DOHH2 (cell line): ENCODE measurements around the gene MRPL12.
"Not testable (repeated sequence)": the region's sequence is repeated elsewhere in the genome, so short reads cannot be mapped to it uniquely, and the experiment has no call there.

Experiments used
- H3F3A ChIP-seq: fragments of 200-600 bp; sonication (generic), shearing (Covaris generic); 2 replicates; pipeline ENCODE4 v1.6.0; 2016; ENCODE audit warnings: antibody characterized with exemption, mild to moderate bottlenecking; ENCODE audit not compliant: control insufficient read depth, insufficient read depth
- H3K27ac ChIP-seq: fragments of 200-600 bp; sonication (generic); 2 replicates; pipeline ENCODE4 v1.5.1; 2014; ENCODE audit warnings: low read depth, mild to moderate bottlenecking, low read length, moderate library complexity
- H3K27me3 ChIP-seq: fragments of 200-600 bp; sonication (generic); 2 replicates; pipeline ENCODE4 v1.6.1; 2014; ENCODE audit warnings: mild to moderate bottlenecking, low read length, mixed read lengths; ENCODE audit not compliant: control insufficient read depth
- H3K36me3 ChIP-seq: fragments of 200-600 bp; sonication (generic); 2 replicates; pipeline ENCODE4 v1.6.1; 2014; ENCODE audit warnings: mild to moderate bottlenecking, low read length, moderate library complexity, mixed read lengths; ENCODE audit not compliant: control insufficient read depth
- H3K4me1 ChIP-seq: fragments of 200-600 bp; sonication (generic); 2 replicates; pipeline ENCODE4 v1.6.1; 2014; ENCODE audit warnings: mild to moderate bottlenecking, low read length, mixed read lengths; ENCODE audit not compliant: control insufficient read depth
- H3K4me2 ChIP-seq: fragments of 200-600 bp; sonication (generic); 2 replicates; pipeline ENCODE4 v1.6.0; 2014; ENCODE audit warnings: mild to moderate bottlenecking, low read length, moderate library complexity
- H3K4me3 ChIP-seq: fragments of 200-600 bp; sonication (generic); 2 replicates; pipeline ENCODE4 v1.5.1; 2014; ENCODE audit warnings: mild to moderate bottlenecking, low read length, mixed read lengths
- H3K79me2 ChIP-seq: fragments of 200-600 bp; sonication (generic); 2 replicates; pipeline ENCODE4 v1.6.1; 2014; ENCODE audit warnings: mild to moderate bottlenecking, low read length, mixed read lengths; ENCODE audit not compliant: control insufficient read depth
- H3K9me2 ChIP-seq: fragments of 200-600 bp; sonication (generic); replicated peaks from 2 replicates; pipeline ENCODE4 v1.6.1; 2014; ENCODE audit warnings: mild to moderate bottlenecking, low read length, mixed read lengths; ENCODE audit not compliant: control insufficient read depth
- H3K9me3 ChIP-seq: fragments of 200-600 bp; sonication (generic); 2 replicates; pipeline ENCODE4 v1.6.1; 2014; ENCODE audit warnings: antibody characterized with exemption, low read length, mixed read lengths; ENCODE audit not compliant: control insufficient read depth, insufficient read depth
- H4K20me1 ChIP-seq: fragments of 200-600 bp; sonication (generic); 2 replicates; pipeline ENCODE4 v1.6.0; 2014; ENCODE audit warnings: low read depth, mild to moderate bottlenecking, antibody characterized with exemption, low read length, moderate library complexity; ENCODE audit not compliant: control insufficient read depth, insufficient read depth
- EZH2phosphoT487 ChIP-seq: fragments of 200-600 bp; sonication (generic); IDR thresholded peaks from 2 replicates; pipeline ENCODE4 v1.6.1; 2017; ENCODE audit warnings: borderline replicate concordance, mild to moderate bottlenecking, antibody characterized with exemption, low read length, moderate library complexity, mixed read lengths
- TF ChIP-seq, protein P1 (sequence below): fragments of 200-600 bp; sonication (generic); IDR thresholded peaks from one replicate; pipeline ENCODE4 v1.5.1; 2014; ENCODE audit warnings: antibody characterized with exemption, mild to moderate bottlenecking, low read depth, low read length; ENCODE audit not compliant: poor library complexity, severe bottlenecking

The MRPL12 gene

DNA sequence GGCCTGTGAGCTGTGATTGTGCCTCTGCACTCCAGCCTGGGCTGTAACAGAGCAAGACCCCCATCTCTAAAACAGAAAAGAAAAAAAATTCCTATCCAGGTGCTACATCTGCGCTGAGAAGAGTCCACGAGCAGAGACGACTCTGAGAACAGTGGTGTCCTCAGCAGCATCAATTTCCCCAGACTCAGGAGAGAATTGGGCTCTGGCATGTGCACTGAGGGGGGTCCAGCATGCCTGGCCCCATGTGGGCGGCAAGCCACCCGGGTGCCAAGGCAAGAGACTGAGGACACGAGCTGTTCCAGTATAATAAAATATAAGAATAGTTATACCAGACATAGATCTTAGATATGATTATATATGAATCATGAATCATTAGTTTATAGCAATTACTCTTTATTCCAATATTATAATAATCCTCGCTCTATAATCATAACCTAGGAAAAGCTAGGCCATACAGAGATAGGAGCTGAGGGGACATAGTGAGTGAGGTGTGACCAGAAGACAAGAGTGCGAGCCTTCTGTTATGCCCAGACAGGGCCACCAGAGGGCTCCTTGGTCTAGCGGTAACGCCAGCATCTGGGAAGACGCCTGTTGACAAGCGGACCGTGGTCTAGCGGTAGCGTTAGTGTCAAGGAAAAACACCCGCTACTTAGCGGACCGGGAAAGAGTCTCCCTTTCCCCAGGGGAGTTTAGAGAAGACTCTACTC is 27.5 kb upstream of the MRPL12 start:
- not testable (repeated sequence) for H3K27ac ChIP-seq, H3K9me3 ChIP-seq, H3K4me1 ChIP-seq, H3K79me2 ChIP-seq, H3K27me3 ChIP-seq, H4K20me1 ChIP-seq, H3K4me3 ChIP-seq, H3K9me2 ChIP-seq, H3F3A ChIP-seq, H3K4me2 ChIP-seq
- peaks cover 47% of the 10 kb centered on the region for H3K36me3 ChIP-seq
- TF ChIP-seq, protein P1, sequence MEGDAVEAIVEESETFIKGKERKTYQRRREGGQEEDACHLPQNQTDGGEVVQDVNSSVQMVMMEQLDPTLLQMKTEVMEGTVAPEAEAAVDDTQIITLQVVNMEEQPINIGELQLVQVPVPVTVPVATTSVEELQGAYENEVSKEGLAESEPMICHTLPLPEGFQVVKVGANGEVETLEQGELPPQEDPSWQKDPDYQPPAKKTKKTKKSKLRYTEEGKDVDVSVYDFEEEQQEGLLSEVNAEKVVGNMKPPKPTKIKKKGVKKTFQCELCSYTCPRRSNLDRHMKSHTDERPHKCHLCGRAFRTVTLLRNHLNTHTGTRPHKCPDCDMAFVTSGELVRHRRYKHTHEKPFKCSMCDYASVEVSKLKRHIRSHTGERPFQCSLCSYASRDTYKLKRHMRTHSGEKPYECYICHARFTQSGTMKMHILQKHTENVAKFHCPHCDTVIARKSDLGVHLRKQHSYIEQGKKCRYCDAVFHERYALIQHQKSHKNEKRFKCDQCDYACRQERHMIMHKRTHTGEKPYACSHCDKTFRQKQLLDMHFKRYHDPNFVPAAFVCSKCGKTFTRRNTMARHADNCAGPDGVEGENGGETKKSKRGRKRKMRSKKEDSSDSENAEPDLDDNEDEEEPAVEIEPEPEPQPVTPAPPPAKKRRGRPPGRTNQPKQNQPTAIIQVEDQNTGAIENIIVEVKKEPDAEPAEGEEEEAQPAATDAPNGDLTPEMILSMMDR, result peak; percentile 23

DNA sequence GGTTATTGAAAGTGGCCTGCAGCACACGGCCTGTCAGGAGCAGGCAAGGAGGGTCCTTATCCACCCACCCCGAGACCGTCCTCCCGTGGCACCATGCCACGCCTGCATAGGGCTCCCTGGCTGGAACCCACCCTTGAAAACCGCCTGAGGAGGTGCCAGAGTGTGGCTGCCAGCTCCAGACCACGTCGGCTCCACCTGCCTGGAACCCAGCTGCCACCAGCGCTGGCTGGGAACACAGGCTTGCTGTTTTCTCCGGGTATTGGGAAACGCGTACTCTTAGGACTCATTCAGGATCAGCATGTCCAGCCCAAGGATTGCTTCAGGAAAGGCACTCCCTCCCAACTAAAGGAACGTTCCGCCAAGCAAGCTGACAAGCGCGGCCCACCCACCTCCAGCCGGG is 26.3 kb upstream of the MRPL12 start:
- no peak overlapping the region for H3K4me3 ChIP-seq
- peaks cover 9% of the 10 kb centered on the region for H3F3A ChIP-seq
- H3K4me2 ChIP-seq, result no peak overlapping the region
- TF ChIP-seq, protein P1, result no peak
- no peak for TF ChIP-seq EZH2phosphoT487
- H3K79me2 ChIP-seq, result peaks cover 6% of the 10 kb centered on the region
- H4K20me1 ChIP-seq, result 0 out of 2 replicates have a peak, but pooled peaks cover 3% of the 10 kb centered on the region
- no peaks in the 10 kb centered on the region for H3K9me3 ChIP-seq
- no peaks in the 10 kb centered on the region for H3K27me3 ChIP-seq
- H3K4me1 ChIP-seq, result no peaks in the 10 kb centered on the region
- H3K9me2 ChIP-seq, result no peaks in the 10 kb centered on the region
- no peak overlapping the region for H3K27ac ChIP-seq
- H3K36me3 ChIP-seq, result peaks cover 43% of the 10 kb centered on the region

DNA sequence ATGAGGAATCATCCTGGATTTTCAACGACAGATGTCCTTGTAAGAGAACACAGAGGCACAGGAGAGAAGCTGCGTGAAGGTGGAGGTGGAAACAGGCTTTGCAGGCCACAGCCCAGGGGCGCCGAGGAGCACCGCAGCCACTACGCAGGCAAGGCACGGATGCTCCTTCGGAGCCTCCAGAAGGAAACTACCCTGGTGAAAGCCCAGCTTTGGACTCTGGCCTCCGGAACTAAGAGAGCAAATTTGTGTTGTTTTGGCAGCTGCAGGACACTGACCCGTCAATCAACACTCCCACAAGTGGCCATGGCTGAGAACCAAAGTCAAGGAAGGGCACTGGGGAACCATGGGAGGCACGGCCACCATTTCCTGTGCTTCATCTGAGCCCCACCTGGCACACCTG is 23.0 kb upstream of the MRPL12 start:
- Histone ChIP-seq H3K36me3 (peaks cover 30% of the 10 kb centered on the region), H3K9me2 (no peaks in the 10 kb centered on the region), H3K4me3 (no peak overlapping the region), H4K20me1 (peaks cover 12% of the 10 kb centered on the region; the same call in 1 of the 2 replicates), H3F3A (peaks cover 5% of the 10 kb centered on the region), H3K4me2 (no peak overlapping the region), H3K9me3 (no peaks in the 10 kb centered on the region), H3K4me1 (peaks cover 15% of the 10 kb centered on the region), H3K79me2 (peaks cover 36% of the 10 kb centered on the region), H3K27me3 (no peaks in the 10 kb centered on the region), H3K27ac (no peak overlapping the region)
- TF ChIP-seq, protein P1, result no peak
- TF ChIP-seq EZH2phosphoT487, result no peak
